ENCODE results near the gene RNF130.
A peak's percentile ranks its signal among the peaks of the same experiment; 100 is the strongest.

The RNF130 gene

DNA sequence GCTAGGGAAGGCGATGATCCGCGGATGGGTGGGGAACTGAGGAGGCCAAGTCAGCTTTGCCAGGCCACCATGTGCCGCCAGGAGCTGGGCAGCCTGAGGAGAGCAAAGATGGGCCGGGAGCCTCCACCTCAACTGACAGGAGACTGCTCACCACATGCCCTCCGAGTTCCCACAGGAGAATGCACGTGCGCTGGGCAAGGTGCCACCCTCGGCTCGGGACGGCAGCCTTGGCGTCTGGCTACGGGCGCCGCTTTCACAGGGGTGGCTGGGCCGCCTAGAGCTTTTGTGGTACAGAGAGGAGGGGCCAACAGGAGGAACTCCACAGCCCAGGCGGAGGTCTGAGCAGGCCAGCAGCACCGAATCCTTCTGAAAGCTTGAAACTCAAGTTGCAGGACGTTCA, 158.6 kb downstream of the RNF130 start:
- no peak for DNase-seq

DNA sequence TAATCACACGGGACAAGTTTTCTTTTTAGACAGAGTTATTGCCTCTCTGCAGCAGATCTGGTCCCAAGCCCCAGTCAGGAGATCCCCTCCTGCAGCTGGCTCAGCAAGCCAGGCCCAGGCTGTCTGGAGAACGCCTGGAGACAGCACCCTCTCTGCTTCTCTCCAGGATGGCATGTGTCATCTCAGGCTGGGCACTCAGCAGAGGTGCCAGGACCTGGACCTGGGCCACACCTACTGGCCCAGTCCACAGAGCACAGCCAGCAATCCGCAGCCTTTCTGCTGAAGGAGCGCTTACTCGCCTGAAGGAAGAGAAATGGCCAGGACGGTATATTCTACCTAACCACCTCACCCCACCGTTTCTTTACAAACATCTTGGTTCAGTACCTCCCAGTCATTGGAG, 159.2 kb downstream of the RNF130 start:
- DNase-seq, result no peak

DNA sequence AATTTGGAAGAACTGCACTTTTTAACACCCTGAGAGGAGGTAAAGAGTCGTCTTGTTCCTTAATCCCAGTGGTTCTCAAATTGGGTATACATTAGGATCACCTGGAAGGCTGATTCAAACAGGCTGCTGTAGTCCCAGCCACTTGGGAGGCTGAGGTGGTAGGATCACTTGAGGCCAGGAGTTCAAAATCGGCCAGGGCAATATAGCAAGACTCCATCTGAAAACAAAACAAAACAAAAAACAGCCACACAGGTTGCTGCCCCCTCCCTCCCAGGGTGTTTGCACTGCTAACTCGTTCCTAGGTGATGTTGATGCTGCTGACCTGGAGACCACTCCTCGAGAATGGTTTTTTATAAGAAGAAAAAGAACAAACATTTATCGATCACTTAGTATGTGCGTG, 162.3 kb downstream of the RNF130 start:
- no peak for DNase-seq

DNA sequence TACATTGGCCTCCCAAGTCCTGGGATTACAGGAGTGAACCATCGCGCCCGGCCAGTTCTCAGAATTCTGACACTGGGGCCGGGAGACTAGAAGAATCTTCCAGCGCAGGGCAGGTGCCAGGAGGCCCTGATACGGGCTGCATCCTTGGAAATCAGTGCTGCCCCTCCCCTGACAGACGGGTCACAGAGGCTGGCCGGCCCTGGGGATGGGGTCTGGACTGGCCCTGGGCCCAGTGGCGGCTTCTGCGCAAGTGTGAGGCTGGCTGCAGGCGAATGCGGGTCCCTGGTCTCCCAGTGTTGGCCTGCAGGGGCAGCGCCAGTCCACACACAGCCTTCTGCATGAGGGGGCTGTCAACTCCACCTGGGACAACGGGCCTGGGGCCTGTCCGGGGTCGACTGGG, 163.0 kb downstream of the RNF130 start:
- DNase-seq, result no peak

DNA sequence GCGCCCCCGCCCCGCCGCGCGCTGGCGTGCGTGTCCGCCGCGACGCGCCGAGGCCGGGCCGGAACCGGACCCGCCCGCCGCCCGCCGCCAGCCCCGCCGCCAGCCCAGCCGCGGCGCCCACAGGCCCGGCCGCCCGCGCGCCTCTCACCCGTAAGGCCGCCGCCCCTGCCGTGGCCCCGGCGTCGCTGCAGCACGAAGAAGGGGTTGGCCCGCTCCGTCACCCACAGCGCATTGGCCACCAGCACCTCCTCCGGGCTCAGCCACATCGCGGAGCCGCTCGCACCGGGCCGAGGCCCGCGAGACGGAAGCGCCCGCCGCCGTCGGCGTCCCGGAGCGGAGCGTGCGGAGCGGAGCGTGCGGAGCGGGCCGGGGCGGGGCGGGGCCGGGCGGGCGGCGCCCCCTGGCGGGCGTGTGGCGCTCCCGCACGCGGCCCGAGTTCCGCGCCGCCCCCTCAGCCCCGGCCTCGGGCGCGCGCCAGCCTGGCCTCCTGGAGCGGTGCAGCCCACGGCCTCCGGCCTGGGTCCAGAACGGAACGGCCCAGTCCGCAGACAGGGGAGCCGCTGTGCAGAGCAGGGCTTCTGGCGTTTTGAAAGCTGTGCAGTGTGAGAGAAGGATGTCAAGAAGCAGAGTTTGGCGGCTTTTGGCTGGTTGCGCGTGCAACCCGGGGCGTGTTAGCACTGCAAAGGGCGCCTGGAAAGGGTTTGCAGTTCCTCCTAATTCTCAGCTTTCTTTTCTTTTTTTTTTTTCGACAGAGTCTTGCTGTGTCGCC, 163.8 kb downstream of the RNF130 start, which contains the start of gene TBC1D9B:
TSS of gene TBC1D9B (minus strand) at position 342 of the 769 bp plus-strand sequence. CDS start at position 266, 76 bp downstream.
- peak; percentile 30 for DNase-seq

DNA sequence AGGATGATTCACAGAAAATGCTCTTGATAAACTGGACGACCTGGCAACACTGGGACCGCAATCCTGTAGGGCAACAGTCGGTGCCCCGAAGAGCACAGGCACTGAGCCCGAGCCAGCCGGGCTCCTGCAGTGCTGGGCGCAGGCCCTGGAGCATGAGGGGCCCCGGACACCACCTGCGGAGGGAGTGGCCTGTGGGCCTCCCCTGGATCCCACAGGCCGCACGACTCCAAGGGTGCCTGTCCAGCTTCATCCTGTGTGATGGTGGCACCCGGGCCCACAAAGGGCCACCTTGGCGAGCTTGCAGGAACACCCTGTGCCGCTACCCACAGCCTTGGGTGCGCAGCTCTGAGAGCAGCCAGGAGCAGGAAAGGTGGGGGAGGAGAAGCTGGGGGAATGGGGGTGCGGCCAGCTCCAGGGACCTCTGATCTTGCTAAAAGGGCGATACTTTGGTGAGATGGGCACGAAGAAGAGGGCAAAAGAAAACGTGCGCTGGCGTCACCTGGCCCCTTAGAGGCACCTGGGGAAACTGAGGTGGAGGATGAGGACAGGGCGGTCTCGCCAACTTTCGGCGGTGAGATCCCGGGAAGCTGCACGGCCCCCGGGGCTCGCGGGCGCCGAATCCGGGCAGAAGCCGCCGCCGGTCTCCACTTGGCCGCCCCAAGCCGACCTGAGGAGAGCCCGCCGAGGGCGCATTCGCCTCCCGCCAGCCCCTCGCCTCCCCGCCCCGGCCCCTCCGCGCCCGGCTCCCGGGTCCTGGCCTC, 164.6 kb downstream of the RNF130 start:
- no peak for DNase-seq

DNA sequence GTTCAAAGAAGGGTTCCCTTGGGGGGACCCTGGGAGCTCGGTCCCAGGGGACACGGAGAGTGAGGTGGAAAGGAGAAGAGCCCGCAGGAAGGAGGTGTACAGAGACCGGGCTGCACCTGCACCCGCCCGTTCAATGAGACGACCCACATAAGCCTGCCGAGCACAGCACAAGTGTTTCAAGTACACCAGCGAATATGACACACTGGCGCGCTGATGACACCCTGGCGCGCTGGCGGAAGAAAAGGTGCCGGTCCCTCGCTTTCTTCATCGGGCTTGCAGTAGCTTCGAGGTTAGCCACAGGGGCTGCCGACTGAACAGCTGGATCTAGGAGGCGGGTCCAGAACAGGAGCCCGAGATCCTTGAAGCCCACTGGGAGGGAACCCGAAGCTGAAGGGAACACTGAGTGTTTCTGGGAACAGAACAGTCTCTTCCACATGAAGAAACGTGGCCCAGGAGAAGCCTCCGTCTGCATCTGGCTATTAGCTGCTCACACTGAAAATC, 165.2 kb downstream of the RNF130 start:
- no peak for DNase-seq

DNA sequence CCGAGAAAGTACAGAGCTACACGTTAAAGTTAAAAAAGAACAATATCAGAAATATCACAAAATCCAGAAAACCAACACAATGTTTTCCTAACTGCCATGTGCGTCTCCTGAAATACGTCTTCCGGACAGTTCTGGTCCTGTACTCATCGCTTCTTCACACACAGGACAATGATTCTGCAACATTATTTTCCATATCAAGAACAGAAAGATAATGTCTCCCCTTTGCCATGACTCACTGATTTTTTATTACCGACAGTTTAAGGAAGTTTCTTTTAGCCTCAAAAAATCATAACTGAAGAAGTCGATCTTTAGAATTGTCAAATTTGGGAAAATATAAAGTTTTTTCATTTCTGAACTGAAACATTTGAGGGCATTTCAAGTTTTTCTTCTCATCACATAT, 166.4 kb downstream of the RNF130 start:
- DNase-seq, result no peak

Measured in NCI-H510A treated with DMSO at 0.1 percent for 48 hours (cell line).